MV-4-11 (cell line): ENCODE results near the gene BTN3A1.
"Not testable (repeated sequence)": the region's sequence is repeated elsewhere in the genome, so short reads cannot be mapped to it uniquely, and the experiment has no call there.

Experiments used
- DNase-seq: peaks from one replicate; lab custom pipeline; 2025; lab: John Stamatoyannopoulos, UW

Gene BTN3A1

DNA sequence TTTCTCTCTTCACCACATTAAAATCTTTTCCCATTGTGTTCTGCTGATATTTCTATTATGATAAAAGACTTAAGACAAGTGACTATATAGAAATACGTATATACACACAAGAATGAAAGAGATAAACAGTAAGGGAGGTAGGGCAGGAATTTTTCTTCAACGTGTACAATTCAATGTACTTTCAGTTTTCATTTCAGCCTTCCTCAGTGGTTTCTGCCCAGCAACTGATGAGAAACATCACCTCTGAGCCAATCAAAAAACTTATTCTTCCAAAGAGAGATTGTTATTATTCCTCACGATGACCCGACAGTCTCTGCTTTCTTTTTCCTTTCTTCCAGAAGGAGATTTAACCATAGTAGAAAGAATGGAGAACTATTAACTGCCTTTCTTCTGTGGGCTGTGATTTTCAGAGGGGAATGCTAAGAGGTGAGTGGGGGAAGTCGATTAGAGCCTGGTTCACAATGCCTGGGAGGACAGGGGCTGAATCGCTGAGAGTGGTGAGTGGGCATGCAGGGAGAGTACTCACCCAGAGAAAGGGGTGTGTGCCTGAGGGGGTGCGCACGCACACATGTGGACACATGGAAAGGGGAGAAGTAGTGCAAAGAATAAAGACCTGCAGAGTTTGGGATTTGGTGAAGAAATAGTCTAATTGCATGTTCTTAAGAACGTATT lies at the start of gene BTN3A1:
Gene BTN3A1, plus strand, starts transcription at position 289 of the 672 bp plus-strand sequence. CDS start 3,289 bp downstream, outside the sequence.
- peak; percentile 71 for DNase-seq

GRCh38 chr6:26352315-26352714 lies 49.8 kb upstream of the BTN3A1 start:
- no peak for DNase-seq

DNA sequence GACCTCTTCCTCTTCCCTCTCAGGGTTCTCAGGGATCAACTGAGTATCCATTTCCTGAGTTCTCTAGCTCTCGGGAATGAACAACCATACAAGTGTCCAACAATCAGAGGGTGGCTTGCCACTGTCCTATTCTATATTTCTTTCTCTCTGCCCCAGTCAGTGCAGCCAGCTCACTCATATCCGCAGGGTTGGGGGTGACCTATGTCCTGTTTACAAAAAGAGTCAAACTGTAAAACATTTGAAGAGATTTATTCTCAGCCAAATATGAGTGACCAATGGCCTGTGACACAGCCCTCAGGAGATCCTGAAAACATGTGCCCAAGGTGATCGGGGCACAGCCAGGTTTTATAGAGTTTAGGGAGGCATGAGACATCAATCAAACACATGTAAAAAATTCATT lies 47.9 kb upstream of the BTN3A1 start:
- no peak for DNase-seq

DNA sequence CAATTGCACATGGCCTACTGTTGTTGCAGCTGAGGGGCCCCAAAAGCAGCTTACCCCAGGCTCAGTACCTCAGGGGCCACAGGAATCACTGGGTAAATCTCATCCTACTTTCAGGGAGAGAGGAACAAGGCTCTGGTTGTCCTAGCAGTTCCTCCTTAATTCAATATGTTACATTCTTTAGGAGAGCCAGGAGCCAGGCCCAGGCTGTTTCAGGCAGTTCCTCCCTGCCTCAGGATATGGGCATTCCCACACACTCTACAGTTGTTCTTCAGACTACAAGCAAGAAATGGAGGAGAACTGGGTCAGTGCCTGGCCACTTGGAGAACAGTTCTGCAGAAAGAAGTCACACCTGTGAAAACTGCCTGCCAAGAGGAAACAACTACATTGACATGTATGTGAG lies 46.7 kb upstream of the BTN3A1 start:
- no peak for DNase-seq

DNA sequence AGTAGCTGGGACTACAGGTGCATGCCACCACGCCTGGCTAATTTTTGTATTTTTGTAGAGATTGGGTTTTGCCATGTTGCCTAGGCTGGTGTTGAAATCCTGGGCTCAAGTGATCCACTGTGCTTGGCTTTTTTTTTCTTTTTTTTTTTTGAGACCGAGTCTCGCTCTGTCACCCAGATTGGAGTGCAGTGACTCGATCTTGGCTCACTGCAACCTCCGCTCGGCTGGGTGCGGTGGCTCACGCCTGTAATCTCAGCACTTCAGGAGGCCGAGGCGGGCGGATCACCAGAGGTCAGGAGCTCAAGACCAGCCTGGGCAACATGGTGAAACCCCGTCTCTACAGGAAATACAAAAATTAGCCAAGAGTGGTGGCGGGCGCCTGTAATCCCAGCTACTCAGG lies 44.5 kb upstream of the BTN3A1 start:
- not testable (repeated sequence) for DNase-seq

GRCh38 chr6:26358511-26358981 lies 43.5 kb upstream of the BTN3A1 start:
- DNase-seq: peak; percentile 71

DNA sequence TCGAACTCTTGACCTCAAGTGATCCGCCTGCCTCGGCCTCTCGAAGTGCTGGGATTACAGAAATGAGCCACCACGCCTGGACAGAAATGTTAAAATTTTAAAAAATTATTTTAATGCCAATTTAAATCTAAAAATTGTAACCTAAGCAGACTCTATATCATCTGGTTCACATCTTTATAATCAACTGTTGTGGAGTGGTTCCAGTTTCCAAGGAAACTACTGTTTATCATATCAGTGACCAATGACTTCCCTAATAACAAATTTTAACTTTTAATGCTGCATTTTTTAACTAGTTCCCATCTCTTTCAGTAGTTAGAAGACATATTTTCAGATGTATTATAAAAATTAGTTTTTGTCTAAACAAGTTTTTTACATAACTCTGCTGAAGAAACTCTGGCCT lies 42.3 kb upstream of the BTN3A1 start:
- DNase-seq: no peak

DNA sequence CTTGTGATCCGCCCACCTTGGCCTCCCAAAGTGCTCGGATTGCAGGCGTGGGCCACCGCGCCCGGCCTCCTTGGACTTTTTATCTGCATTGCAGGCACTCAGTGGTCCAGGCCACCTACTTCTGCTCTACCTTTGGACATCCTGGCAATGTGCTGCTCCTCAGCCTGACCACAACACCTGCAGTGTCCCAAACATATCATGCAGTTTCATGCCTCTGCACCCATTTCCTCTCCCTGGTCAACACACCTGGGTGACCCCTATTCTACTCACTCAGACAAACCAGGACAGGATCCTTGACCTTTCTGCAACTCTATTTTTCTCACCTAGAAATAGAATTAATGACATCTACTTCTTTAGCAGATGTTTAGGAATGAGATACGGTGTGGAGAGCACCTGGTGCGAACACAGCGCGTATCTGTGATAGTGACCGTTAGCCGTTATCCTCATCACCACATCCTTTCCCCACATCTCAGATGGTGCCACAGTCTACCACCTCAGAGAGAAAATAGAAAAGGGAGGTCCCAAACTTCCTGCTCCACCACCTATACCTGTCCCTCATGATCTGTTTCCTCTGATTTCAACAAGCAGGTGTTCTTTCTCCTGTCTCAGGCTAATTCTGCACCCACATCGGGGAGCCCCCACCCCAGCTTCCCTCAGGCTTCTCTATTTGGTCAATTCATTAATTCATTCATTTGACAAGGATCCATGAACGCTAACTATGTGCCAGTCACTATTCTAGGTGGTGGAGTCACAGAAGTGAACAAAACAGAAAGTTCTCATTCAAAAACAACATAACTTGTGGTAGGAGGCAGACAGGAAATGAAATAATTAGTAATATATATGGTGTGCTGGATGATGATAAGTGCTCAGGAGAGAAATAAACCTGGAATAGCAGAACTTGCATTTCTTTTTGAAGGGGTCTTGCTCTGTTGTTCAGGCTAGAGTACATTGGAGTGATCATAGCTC lies 41.3 kb upstream of the BTN3A1 start:
- no peak for DNase-seq

GRCh38 chr6:26361544-26361943 lies 40.5 kb upstream of the BTN3A1 start:
- no peak for DNase-seq

GRCh38 chr6:26362093-26362835 lies 39.8 kb upstream of the BTN3A1 start:
- no peak for DNase-seq

GRCh38 chr6:26362836-26363220 lies 39.2 kb upstream of the BTN3A1 start:
- DNase-seq: peak; percentile 22

DNA sequence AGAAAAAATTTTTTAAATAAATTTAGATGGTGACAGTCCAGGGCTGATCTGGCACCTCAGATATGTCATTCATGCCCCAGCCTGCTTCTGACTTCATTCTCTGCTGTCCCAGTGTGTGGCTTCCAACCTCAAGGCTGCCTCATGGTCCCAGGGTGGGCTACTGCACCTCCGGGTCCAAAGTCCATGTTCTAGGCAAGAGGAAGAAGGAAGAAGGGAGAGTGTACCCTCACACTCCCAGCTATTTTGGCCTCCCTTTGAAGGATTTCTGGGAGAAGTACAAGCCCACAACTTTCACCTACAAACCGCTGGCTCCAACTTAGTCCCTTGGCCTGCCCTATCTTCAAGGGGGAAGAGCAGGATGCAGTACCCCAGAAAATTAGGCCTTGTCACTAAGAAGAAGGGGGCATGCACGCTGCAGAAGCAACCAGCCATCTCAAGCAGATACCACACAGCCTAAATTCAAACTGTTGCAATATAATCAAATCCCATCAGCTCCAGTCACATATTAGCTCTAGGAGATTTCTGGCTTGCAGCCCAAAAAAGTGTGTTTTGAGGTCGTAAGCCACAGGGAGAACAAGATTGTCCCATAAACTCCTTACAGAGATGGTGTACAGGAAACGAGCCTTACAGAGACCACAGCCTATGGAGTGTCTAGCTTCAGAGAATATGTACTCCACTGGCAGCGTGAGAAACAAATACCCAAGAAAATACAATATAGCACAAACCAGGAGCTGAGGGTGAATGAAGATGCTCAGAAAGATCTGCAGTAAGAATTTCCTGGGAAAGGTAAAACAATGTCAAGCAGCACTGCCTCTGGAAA lies 38.0 kb upstream of the BTN3A1 start:
- no peak for DNase-seq

GRCh38 chr6:26365633-26365995 lies 36.5 kb upstream of the BTN3A1 start:
- no peak for DNase-seq

- no peak for DNase-seq
Observed at GRCh38 chr6:26366504-26366903, 35.6 kb upstream of the BTN3A1 start.

GRCh38 chr6:26367114-26367513 lies 35.0 kb upstream of the BTN3A1 start:
- DNase-seq: peak; percentile 59

DNA sequence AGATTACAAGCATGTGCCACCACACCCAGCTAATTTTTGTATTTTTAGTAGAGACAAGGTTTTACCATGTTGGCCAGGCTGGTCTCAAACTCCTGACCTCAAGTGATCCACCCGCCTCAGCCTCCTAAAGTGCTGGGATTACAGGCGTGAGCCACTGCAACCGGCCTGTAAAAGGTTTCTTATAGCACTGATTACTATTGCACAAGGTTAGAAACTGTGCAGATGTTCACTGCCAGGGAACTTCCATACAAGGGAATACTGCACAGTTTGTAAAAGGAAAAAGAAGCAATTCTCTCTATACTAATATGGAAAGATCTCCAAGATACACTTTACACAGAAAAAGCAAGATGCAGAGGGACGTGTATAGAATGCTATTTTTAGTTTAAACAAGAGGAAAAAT lies 30.3 kb upstream of the BTN3A1 start:
- DNase-seq: not testable (repeated sequence)

DNA sequence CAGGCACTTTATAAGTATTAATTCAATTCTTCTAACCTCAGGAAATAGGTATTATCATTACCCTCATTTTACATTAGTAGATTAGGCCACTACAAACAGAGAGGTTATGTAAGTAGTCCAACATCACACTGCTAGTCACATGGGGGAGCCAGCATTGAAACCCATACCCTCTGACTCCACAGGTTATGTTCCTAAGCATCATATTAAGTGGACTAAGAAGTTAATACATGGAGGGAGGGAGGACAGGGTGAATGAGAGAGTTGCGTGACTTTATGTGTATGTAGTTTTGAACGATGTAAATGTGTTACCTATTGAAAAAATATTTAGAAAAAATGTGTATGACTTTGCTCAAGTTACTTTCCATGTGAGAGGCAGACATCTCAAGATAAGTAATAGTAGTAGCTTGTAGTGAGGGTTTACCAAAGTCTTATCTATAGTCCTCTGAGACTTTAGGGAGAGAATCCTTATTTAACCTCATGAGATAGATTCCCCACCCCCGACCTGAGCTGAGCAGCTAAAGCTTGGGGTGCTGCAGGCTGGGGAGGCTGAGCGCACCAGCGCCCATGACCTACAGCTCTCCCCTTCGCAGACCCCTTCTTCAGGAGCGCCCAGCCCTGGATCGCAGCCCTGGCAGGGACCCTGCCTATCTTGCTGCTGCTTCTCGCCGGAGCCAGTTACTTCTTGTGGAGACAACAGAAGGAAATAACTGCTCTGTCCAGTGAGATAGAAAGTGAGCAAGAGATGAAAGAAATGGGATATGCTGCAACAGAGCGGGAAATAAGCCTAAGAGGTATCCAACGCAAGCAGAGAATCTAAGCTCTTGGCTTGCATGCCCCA lies 29.5 kb upstream of the BTN3A1 start:
- DNase-seq: no peak

- no peak for DNase-seq
Observed at GRCh38 chr6:26375270-26375669, 26.8 kb upstream of the BTN3A1 start.

DNA sequence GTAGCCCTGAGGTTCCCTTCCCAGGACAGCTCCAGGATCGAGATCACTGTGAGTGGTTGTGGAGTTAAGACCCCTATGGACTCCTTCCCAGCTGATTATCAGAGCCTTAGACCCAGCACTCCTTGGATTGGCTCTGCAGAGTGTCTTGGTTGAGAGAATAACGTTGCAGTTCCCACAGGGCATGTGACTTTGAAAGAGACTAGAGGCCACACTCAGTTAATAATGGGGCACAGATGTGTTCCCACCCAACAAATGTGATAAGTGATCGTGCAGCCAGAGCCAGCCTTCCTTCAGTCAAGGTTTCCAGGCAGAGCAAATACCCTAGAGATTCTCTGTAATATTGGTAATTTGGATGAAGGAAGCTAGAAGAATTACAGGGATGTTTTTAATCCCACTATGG lies 24.4 kb upstream of the BTN3A1 start:
- DNase-seq: no peak

DNA sequence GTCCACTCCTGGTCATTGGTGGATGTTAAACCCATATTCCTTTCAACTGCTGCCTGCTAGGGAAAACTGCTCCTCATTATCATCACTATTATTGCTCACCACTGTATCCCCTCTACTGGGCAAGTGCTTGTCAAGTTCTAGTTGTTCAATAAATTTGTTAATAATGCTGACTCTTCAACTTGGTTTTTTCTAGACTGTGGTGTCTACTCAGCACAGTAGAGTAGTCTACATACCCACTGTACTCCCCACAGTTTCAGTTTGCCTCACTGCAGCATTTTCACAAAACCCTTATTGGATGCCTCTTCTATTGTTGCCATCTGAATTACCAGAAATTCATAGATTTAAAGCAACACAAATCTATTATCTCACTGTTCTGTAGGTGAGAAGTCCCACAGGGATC lies 23.9 kb upstream of the BTN3A1 start:
- not testable (repeated sequence) for DNase-seq

DNA sequence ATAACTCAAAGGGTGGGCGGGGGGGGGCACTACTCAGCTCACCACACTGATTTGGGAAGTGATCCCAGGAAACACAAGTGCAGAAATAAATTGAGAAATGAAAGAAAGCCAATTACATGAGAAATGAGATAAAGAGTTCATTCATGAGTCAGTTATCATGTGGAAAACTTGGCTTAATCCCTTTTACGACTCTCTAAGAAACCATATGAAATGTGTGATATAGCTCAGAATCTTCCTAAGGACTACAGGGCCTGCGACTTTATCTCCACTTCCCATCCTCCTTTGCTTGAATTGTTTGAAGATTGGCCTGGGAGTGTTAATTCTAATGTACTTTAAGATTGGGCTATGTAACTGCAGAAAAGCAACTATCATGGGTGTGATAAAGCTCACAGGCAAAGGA lies 22.8 kb upstream of the BTN3A1 start:
- peak; percentile 57 for DNase-seq
